Inferior parietal cortex (tissue), 1 donor: ENCODE measurements around the gene RRBP1.

Source experiments
- DNase-seq: peaks from one replicate; pipeline ENCODE4 v3.0.0-alpha.2; 2016; ENCODE audit errors: extremely low spot score

The RRBP1 gene

DNA sequence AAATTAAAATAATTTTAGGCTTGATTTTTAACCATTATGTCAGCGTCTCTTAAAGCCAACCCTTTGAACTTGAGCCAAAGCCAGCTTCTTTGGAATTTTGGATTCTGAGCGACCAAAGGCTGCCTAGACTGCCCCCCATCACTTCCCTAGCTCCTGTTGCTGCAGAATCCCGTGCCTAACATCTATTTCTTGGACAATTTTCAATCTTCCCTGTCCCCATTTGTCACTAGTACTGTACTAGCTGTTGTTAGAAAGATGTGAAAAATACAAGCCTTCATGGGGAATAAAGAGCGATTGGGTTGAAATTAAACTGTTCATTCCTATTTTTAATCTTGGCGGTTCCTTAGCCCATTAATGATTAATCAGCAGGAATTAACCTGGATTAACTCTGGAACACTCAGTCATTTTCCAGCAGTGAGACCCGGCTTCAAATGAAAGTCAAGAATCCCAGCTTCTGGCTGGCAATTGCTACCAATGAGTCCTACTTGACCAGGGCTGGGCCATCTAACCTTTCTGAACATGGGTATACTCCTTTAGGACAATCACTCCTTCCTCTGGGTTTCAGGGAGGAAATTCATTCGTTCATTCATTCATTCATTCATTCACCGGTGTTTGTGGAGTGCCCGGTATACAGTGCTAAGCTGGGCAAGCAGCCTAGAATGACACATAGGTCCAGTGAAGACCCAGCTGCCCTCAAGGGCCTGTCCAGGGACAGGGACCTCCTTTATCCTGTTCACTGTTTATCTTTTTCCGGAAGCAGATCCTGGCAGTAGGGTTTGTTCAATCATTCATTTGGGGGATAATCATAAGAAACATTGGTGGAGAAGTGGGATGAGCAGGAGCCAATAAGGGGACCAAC lies 1.4 kb upstream of the RRBP1 start:
- DNase-seq, result no peak

- no peak for DNase-seq
Measured at GRCh38 chr20:17682889-17683198, 802 bp upstream of the RRBP1 start.

DNA sequence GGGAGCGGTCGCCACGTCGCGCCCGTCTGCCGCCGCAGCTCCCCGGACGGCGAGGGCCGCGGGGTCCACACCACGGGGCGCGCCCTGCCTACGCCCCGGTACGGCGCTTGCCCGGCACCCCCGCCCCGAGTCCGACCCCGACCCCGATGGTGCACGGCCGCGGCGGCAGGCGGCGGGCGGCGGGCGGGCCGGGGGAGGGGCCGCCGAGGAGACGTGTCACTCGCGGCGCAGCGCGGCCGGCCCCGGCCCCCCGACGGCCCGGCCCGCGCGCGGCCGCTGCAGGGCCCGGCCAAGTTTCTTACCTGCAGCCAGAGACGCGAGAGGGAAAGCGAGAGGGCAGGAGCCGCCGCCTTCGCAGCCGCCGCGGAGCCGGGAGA lies 328 bp downstream of the RRBP1 start:
- no peak for DNase-seq

- peak; percentile 64 for DNase-seq
Measured at GRCh38 chr20:17680836-17681725, 961 bp downstream of the RRBP1 start.

DNA sequence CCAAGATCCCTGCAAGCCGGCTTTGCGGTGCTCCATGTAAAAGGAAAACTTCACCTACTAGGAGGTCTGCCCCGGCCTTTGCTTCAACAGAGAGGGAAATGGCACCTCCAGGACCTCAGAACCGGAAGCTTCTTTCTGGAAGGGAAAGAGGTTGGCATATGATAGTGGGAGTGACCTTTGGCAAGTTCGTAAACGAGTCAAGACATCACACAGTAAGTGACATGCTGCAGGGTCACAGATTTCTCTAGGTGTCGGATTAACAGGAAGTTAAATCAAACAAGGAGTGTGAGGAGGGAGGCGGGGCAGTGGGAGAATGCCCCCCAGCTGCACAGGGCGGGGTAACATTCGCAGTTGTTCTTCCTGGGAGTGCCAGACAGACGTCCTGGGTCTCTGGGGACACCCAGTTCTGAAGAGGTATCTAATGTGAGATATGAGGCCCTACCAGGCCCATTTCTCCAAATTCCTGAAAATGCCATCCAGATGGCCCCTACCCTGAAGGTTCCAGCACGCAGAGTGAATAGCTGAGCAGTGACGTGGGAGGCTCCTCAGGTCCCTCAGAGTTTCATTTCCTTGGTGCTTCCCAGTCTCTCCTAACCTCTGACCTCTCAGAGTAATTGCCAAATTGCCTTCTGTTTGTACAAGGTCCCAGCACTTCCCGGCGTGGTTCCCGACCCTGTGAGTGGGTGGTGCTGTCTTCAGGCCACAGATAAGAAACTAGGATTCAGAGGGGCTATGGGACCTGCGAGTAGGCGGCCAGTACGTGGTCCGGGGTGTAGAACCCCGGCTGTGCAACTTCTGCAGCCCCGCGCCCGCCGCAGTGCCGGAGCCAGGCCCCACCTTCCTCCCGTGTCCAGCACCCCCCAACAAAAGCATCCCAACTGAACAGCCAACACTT lies 1.9 kb downstream of the RRBP1 start:
- DNase-seq, result no peak

DNA sequence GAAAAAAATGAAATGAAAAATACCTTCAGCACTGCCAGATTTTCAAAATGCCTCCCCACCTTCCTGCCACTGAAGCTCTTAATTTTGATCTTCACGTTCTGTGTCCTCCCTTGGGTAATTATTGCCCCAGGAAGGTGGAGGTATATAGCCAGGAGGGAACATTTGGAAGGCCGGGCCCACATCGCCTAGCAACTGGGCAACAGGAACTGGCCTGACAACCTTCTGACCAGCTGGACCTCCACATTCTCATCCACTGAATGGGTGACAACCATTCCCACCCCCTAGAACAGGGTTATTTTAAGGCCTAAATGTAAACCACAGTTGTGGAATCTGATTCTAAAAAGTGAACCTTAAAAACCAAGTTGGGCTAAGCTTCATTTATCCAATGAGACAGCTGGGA lies 3.2 kb downstream of the RRBP1 start:
- no peak for DNase-seq

DNA sequence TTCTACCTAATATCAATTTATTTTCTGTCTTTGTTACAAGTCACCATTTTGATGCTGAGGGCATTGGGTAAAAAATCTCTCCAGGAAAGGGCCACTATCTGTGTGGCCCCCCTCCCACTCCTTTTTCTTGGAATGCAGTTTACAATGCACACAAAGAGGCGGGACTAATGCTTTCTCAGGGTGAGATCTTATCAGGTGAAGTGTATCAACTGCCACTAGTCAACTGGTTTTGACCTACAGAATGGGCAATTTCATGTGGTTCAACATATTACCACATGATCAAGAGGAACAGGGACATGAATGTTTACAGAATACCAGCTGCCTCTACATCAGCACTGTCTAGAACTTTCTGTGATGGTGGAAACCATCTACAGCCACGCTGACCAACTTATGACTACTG lies 3.7 kb downstream of the RRBP1 start:
- DNase-seq, result no peak

GRCh38 chr20:17676942-17677341 lies 5.1 kb downstream of the RRBP1 start:
- no peak for DNase-seq

DNA sequence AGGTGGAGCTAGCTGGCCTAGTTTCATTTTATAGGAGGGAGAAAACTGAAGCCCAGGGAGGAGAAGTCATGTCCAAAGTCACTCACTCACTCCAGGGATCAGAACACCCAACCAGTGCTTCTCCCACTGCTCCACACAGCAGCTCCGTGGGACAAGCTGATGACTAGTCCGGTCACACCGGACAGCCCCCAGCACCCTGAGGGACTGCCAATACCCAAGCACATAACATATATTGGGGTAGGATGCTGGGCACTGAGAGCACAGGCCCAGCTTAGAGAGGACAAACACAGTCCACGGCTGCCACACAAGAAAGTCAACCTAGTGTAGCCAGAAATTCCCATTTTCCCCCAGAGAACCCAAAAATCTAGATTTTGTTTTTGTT lies 5.7 kb downstream of the RRBP1 start:
- no peak for DNase-seq

DNA sequence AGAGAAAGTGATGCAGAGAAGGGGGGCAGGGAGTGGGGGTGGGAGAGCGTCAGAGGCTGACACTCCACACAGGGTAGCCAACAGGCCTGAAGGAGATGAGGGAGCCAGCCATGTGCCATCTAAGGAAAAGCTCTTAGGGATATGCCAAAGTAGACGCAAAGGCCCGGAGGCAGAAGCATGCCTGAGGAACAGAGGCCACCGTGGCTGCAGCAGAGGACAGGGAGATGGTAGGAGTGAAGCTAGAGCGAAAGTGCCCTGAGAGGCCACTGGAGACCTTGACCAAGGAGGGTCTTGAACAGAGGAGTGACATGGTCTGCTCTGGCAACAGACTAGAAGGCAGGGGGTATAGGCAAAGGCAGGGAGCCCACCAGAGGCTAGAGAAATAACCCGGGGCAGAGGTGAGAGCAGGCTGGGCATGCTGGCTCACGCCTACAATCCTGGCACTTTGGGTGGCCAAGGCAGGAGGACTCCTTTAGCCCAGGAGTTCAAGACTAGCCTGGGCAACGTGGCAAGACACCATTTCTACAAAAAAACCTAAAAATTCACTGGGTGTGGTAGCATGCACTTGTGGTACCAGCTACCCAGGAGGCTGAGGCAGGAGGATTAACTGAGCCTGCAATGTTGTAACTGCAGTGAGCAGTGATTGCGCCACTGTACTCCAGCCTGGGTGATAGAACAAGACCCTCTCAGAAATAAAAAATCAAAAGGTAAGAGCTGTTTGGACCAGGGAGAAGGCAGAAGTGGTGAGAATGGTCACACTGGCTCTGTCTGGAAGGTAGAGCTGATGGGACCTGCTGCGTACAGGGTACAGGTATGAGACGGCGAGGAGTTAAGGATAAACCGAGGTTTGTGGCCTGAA lies 6.3 kb downstream of the RRBP1 start:
- no peak for DNase-seq

- DNase-seq, result no peak
Measured at GRCh38 chr20:17674722-17675518, 7.1 kb downstream of the RRBP1 start.

DNA sequence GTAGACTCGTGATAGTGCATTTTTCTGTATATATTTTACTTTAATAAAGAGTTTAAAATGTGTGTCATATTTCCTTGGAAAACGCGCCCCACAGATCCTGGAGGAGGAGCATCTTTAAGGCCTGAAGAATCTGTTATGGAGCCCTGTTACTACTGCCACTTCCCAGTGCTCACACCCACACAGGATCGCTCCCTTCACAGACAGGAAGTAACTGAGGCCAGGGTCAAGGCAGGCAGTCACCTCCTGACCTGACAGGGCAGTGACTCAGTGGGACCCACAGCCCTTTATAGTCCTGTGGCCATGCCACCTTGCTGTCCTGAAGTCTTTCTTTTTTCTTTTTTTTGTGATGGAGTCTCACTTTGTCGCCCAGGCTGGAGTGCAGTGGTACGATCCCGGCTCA lies 9.0 kb downstream of the RRBP1 start:
- no peak for DNase-seq

- DNase-seq, result no peak
Measured at GRCh38 chr20:17671565-17671964, 10.5 kb downstream of the RRBP1 start.

DNA sequence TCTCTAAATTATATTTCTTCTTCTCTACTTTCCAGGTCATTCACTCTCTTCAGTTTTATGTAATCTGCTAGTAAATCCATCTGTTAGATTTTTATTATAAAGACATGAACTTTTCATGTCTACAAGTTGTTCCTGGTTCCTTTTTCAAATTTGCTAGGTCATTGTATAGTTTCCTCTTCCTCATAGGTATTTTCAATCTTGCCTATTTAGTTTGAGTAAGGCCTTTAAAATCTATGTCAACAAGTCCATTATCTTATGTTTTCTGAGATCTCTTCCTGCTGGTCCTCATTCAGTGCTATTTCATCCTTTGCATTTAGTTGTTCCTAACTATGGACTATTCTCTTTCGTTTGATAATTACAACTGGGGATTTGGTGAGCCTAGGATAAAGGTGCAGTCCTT lies 11.0 kb downstream of the RRBP1 start:
- no peak for DNase-seq

GRCh38 chr20:17669306-17669931 lies 12.6 kb downstream of the RRBP1 start:
- no peak for DNase-seq

DNA sequence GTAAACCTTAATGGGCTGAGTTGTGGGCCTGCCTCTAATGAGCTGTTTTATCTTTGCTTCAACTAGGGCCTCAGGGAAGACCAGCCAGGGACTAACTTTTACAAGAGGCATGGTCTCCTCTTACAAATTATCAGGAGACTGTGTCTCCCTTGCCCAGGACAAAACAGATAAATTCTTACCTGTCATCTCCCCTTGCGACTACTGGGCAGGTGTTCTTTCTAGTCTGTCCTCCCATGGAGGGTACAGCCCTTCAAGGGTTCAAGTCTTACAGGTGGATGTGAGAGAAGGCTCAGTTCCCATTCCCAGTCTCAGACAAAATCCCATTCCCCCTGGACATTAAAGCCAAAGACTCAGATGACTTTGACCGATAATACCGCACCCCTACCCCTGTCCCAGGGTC lies 13.6 kb downstream of the RRBP1 start:
- DNase-seq, result no peak

DNA sequence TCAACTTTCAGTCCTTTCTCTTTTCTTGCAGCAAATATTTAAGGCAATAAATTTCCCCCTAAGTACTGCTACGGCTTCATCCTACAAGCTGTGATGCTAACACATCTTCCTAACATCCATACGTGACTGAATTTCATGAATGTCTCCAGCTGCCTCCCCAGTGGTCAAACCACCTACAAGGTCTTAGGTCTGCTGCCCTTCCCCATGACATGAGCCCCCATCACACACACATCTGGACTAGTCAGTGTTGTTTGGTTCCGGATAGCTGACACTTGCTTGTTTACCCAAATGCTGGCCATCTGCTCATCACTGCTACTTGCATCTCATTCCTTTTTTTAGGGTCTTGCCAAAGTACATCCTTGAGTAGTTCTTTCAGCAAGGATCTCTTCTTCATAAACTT lies 14.6 kb downstream of the RRBP1 start:
- DNase-seq, result no peak

DNA sequence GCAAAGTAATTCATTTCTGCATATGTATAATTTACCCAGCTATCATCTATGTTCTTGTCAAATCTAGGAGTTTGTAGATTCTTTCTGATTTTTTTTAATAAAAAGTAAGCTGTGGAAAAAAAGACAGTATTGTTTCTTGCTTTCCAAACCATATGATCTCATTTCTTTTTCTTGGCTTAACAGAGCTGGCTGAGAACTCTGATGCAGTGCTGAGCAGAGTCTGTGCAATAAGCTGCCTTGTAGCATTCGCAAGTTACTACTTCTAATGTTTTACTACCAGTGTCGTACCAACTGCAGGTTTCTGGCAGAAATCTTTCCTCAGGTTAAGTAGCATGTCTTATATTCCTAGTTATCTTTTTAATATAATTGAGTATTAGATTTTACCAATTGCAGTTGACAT lies 15.6 kb downstream of the RRBP1 start:
- no peak for DNase-seq

DNA sequence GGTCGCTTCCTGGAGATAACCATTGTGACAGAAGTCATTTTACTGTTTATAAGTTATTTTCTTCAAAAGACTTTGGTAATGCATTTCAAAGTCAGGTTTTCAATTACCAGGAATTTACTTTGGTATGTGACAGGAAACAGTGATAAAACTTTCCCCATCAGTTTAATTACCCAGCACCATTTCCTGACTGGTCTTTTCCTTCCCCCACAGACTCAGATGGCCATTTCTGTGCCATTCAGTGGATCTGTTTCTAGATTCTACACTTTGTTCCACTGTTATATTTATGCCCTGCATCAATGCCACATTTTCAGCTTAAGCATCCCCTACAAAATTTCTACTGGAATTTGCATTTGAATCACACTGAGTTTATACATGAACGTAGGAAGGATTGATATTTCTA lies 16.3 kb downstream of the RRBP1 start:
- DNase-seq, result no peak
